ENCODE results near the gene DCN. TPM values are rescaled to one million over a fixed set of nuclear protein-coding genes. Genes with fewer than 3 reads are reported as not detected.

DCN gene
- total RNA-seq, 6 experiments from 2014 or later: 82.7 to 235 (median 164) TPM

GRCh38 chr12:91179315-91179714 lies 3.3 kb downstream of the DCN start:
- Histone ChIP-seq H3K9me3 (no peaks in the 10 kb centered on the region), H3K27me3 (no peaks in the 10 kb centered on the region), H3K27ac (no peak overlapping the region), H3K36me3 (no peaks in the 10 kb centered on the region), H3K4me1 (no peaks in the 10 kb centered on the region), H3K4me3 (peak overlapping the region in 1 of 3 donors; percentile 20)
- intact Hi-C loops (cut with DNase I): no loop called here
- TF ChIP-seq CTCF (IDR thresholded peaks at IDR 0.05) (no peak), POLR2A (IDR thresholded peaks at IDR 0.05) (no peak)
- ATAC-seq: no peak
- 30% methylated on average over 7 of the region's 7 CpGs for WGBS (ENCODE audit: insufficient coverage, low coverage, low lambda C conversion rate, missing lambda C conversion rate)
- no peak for DNase-seq

DNA sequence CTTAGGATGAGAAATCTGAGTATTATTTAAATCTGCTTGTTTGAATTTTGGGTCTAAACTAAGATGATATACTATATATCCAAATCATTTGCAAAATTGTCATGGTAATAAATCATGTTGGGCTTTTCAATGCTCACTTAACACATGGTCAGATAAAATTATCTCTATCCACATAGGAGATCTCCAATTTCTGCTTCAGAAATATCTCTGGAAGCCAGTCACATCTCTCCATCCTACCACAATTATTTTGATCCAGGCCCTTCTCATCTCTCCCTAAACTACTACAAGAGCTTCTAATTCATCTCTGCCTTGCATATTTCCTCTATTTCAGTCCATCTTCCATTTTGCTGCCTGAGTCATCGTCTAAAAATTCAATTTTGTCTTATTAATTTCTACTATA lies 3.8 kb downstream of the DCN start:
- H3K9me3 ChIP-seq: no peaks in the 10 kb centered on the region
- ATAC-seq (no peak), DNase-seq (no peak)
- H3K27me3 ChIP-seq: no peaks in the 10 kb centered on the region
- no peaks in the 10 kb centered on the region for H3K36me3 ChIP-seq
- peak overlapping the region in 1 of 3 donors; percentile 9 for H3K27ac ChIP-seq
- intact Hi-C loops (cut with DNase I): no loop called here
- H3K4me1 ChIP-seq: no peaks in the 10 kb centered on the region
- 15% methylated on average over 1 of the region's 1 CpG for WGBS (ENCODE audit: insufficient coverage, low coverage, low lambda C conversion rate, missing lambda C conversion rate)
- peak overlapping the region in 1 of 3 donors; percentile 20 for H3K4me3 ChIP-seq
- no peak for TF ChIP-seq POLR2A (IDR thresholded peaks at IDR 0.05)
- no peak for TF ChIP-seq CTCF (IDR thresholded peaks at IDR 0.05)

DNA sequence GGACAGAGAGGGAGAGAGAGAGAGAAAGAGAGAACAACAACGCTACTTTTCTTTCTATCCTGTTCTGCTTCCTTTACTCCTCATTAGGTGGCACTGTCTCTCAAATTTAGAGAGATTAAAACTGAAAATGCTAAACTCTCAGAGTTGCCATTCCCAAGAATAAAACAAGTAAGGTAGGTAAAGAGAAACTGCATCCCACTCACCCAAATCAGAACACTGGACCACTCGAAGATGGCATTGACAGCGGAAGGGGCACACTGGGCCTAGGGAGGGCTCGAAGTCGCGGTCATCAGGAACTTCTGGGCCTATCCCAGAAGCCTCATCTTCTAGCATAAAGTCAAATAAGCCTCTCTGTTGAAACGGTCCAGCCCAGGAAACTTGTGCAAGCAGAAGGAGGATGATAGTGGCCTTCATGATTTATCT lies 4.5 kb downstream of the DCN start:
- no peak for DNase-seq
- Histone ChIP-seq H3K27ac (no peak overlapping the region), H3K36me3 (no peaks in the 10 kb centered on the region)

GRCh38 chr12:91177381-91177780 lies 5.2 kb downstream of the DCN start:
- no peak overlapping the region for H3K4me3 ChIP-seq
- DNase-seq (no peak), ATAC-seq (no peak)
- no peaks in the 10 kb centered on the region for H3K36me3 ChIP-seq
- no peaks in the 10 kb centered on the region for H3K4me1 ChIP-seq
- 62% methylated on average over 1 of the region's 1 CpG for WGBS (ENCODE audit: insufficient coverage, low coverage, low lambda C conversion rate, missing lambda C conversion rate)
- no peak for TF ChIP-seq POLR2A (IDR thresholded peaks at IDR 0.05)
- TF ChIP-seq CTCF (IDR thresholded peaks at IDR 0.05): no peak
- H3K27me3 ChIP-seq: no peaks in the 10 kb centered on the region
- intact Hi-C loops (cut with DNase I): no loop called here
- H3K9me3 ChIP-seq: no peaks in the 10 kb centered on the region
- no peak overlapping the region for H3K27ac ChIP-seq

More for the DNA sequence above, 4.5 kb downstream of the DCN start:
- Histone ChIP-seq H3K27me3 (no peaks in the 10 kb centered on the region), H3K4me1 (no peaks in the 10 kb centered on the region), H3K9me3 (no peaks in the 10 kb centered on the region), H3K4me3 (peak overlapping the region in 2 of 3 donors; percentile 9 to 19)
- peak; percentile 37 to 58 (median 42) for ATAC-seq
- intact Hi-C loops (cut with DNase I): no loop called here
- WGBS (ENCODE audit: insufficient coverage, low coverage, low lambda C conversion rate, missing lambda C conversion rate): 28% methylated on average over 7 of the region's 7 CpGs
- TF ChIP-seq CTCF (IDR thresholded peaks at IDR 0.05) (peak; percentile 16 to 45 (median 36)), POLR2A (IDR thresholded peaks at IDR 0.05) (no peak)

DNA sequence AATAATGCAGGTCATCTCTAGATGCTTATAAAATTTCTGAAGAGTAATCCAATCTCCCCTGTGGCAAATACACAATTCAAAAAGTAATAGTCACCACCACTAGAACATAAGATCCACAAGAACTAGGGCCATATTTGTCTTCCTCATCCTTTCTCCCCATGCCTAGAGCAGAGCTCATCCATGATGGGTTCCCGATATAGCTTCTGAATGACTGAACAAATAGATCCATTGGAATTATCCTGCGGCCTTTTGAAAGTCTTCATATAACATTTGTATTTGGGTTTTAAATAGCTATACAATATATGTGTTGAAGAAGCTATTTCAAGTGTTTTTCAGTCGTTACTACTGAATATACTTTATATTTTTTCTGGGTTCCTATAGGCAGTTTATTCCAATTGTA lies 5.7 kb downstream of the DCN start:
- Histone ChIP-seq H3K9me3 (no peaks in the 10 kb centered on the region), H3K4me3 (no peak overlapping the region), H3K27me3 (no peaks in the 10 kb centered on the region), H3K27ac (no peak overlapping the region), H3K4me1 (no peaks in the 10 kb centered on the region), H3K36me3 (no peaks in the 10 kb centered on the region)
- ATAC-seq (no peak), DNase-seq (no peak)
- intact Hi-C loops (cut with DNase I): no loop called here
- 57% methylated on average over 3 of the region's 3 CpGs for WGBS (ENCODE audit: insufficient coverage, low coverage, low lambda C conversion rate, missing lambda C conversion rate)
- TF ChIP-seq CTCF (IDR thresholded peaks at IDR 0.05) (no peak), POLR2A (IDR thresholded peaks at IDR 0.05) (no peak)

All from right lobe of liver (tissue), 6 donors.